ENCODE results near the gene INO80.

Gene INO80

GRCh38 chr15:41039121-41039520 lies 77.0 kb downstream of the INO80 start:
- Histone ChIP-seq H3K27me3 (ENCODE audit: control insufficient read depth, insufficient read depth, low read length) (no peaks in the 10 kb centered on the region), H3K4me1 (ENCODE audit: control insufficient read depth, low read depth, low read length) (no peaks in the 10 kb centered on the region), H3K27ac (ENCODE audit: low read length) (no peak overlapping the region), H3K36me3 (ENCODE audit: control insufficient read depth, low read depth, low read length) (peaks cover 52% of the 10 kb centered on the region), H3K9ac (ENCODE audit: low read length) (no peak overlapping the region), H3K9me3 (ENCODE audit: control insufficient read depth, low read depth, low read length) (no peaks in the 10 kb centered on the region), H3K4me3 (ENCODE audit: low read length) (no peak overlapping the region)

- peaks cover 32% of the 10 kb centered on the region for H3K36me3 ChIP-seq (ENCODE audit: control insufficient read depth, low read depth, low read length)
- H3K9me3 ChIP-seq (ENCODE audit: control insufficient read depth, low read depth, low read length) = no peaks in the 10 kb centered on the region
- H3K9ac ChIP-seq (ENCODE audit: low read length) = no peak overlapping the region
- no peaks in the 10 kb centered on the region for H3K27me3 ChIP-seq (ENCODE audit: control insufficient read depth, insufficient read depth, low read length)
- no peak overlapping the region for H3K27ac ChIP-seq (ENCODE audit: low read length)
- no peaks in the 10 kb centered on the region for H3K4me1 ChIP-seq (ENCODE audit: control insufficient read depth, low read depth, low read length)
- no peak overlapping the region for H3K4me3 ChIP-seq (ENCODE audit: low read length)
Observed at GRCh38 chr15:41032079-41032328, 84.1 kb downstream of the INO80 start.

GRCh38 chr15:41031232-41032078 lies 84.6 kb downstream of the INO80 start:
- H3K27ac ChIP-seq (ENCODE audit: low read length) = no peak overlapping the region
- no peaks in the 10 kb centered on the region for H3K9me3 ChIP-seq (ENCODE audit: control insufficient read depth, low read depth, low read length)
- no peaks in the 10 kb centered on the region for H3K27me3 ChIP-seq (ENCODE audit: control insufficient read depth, insufficient read depth, low read length)
- peaks cover 36% of the 10 kb centered on the region for H3K36me3 ChIP-seq (ENCODE audit: control insufficient read depth, low read depth, low read length)
- H3K4me3 ChIP-seq (ENCODE audit: low read length) = no peak overlapping the region
- H3K9ac ChIP-seq (ENCODE audit: low read length) = no peak overlapping the region
- no peaks in the 10 kb centered on the region for H3K4me1 ChIP-seq (ENCODE audit: control insufficient read depth, low read depth, low read length)

- Histone ChIP-seq H3K27me3 (ENCODE audit: control insufficient read depth, insufficient read depth, low read length) (no peaks in the 10 kb centered on the region), H3K9me3 (ENCODE audit: control insufficient read depth, low read depth, low read length) (no peaks in the 10 kb centered on the region), H3K27ac (ENCODE audit: low read length) (no peak overlapping the region), H3K4me1 (ENCODE audit: control insufficient read depth, low read depth, low read length) (no peaks in the 10 kb centered on the region), H3K9ac (ENCODE audit: low read length) (no peak overlapping the region), H3K36me3 (ENCODE audit: control insufficient read depth, low read depth, low read length) (peaks cover 29% of the 10 kb centered on the region), H3K4me3 (ENCODE audit: low read length) (no peak overlapping the region)
Observed at GRCh38 chr15:41028853-41029252, 87.2 kb downstream of the INO80 start.

GRCh38 chr15:41025393-41025792 lies 90.7 kb downstream of the INO80 start:
- no peaks in the 10 kb centered on the region for H3K27me3 ChIP-seq (ENCODE audit: control insufficient read depth, insufficient read depth, low read length)
- H3K36me3 ChIP-seq (ENCODE audit: control insufficient read depth, low read depth, low read length) = peaks cover 30% of the 10 kb centered on the region
- H3K27ac ChIP-seq (ENCODE audit: low read length) = no peak overlapping the region
- H3K4me1 ChIP-seq (ENCODE audit: control insufficient read depth, low read depth, low read length) = no peaks in the 10 kb centered on the region
- H3K4me3 ChIP-seq (ENCODE audit: low read length) = no peak overlapping the region
- no peaks in the 10 kb centered on the region for H3K9me3 ChIP-seq (ENCODE audit: control insufficient read depth, low read depth, low read length)
- H3K9ac ChIP-seq (ENCODE audit: low read length) = no peak overlapping the region

GRCh38 chr15:41024885-41025284 lies 91.2 kb downstream of the INO80 start:
- Histone ChIP-seq H3K4me3 (ENCODE audit: low read length) (no peak overlapping the region), H3K4me1 (ENCODE audit: control insufficient read depth, low read depth, low read length) (no peaks in the 10 kb centered on the region), H3K27me3 (ENCODE audit: control insufficient read depth, insufficient read depth, low read length) (no peaks in the 10 kb centered on the region), H3K27ac (ENCODE audit: low read length) (no peak overlapping the region), H3K9ac (ENCODE audit: low read length) (no peak overlapping the region), H3K9me3 (ENCODE audit: control insufficient read depth, low read depth, low read length) (no peaks in the 10 kb centered on the region), H3K36me3 (ENCODE audit: control insufficient read depth, low read depth, low read length) (peaks cover 34% of the 10 kb centered on the region)

GRCh38 chr15:41024131-41024530 lies 91.9 kb downstream of the INO80 start:
- no peaks in the 10 kb centered on the region for H3K27me3 ChIP-seq (ENCODE audit: control insufficient read depth, insufficient read depth, low read length)
- H3K9me3 ChIP-seq (ENCODE audit: control insufficient read depth, low read depth, low read length) = no peaks in the 10 kb centered on the region
- H3K4me1 ChIP-seq (ENCODE audit: control insufficient read depth, low read depth, low read length) = no peaks in the 10 kb centered on the region
- no peak overlapping the region for H3K27ac ChIP-seq (ENCODE audit: low read length)
- no peak overlapping the region for H3K4me3 ChIP-seq (ENCODE audit: low read length)
- peaks cover 32% of the 10 kb centered on the region for H3K36me3 ChIP-seq (ENCODE audit: control insufficient read depth, low read depth, low read length)
- H3K9ac ChIP-seq (ENCODE audit: low read length) = no peak overlapping the region

- no peak overlapping the region for H3K4me3 ChIP-seq (ENCODE audit: low read length)
- H3K9me3 ChIP-seq (ENCODE audit: control insufficient read depth, low read depth, low read length) = no peaks in the 10 kb centered on the region
- H3K27ac ChIP-seq (ENCODE audit: low read length) = no peak overlapping the region
- H3K4me1 ChIP-seq (ENCODE audit: control insufficient read depth, low read depth, low read length) = no peaks in the 10 kb centered on the region
- peaks cover 38% of the 10 kb centered on the region for H3K36me3 ChIP-seq (ENCODE audit: control insufficient read depth, low read depth, low read length)
- H3K27me3 ChIP-seq (ENCODE audit: control insufficient read depth, insufficient read depth, low read length) = no peaks in the 10 kb centered on the region
- no peak overlapping the region for H3K9ac ChIP-seq (ENCODE audit: low read length)
Observed at GRCh38 chr15:41022487-41023090, 93.5 kb downstream of the INO80 start.

GRCh38 chr15:41020829-41021228 lies 95.3 kb downstream of the INO80 start:
- Histone ChIP-seq H3K36me3 (ENCODE audit: control insufficient read depth, low read depth, low read length) (peaks cover 42% of the 10 kb centered on the region), H3K4me1 (ENCODE audit: control insufficient read depth, low read depth, low read length) (no peaks in the 10 kb centered on the region), H3K9ac (ENCODE audit: low read length) (no peak overlapping the region), H3K9me3 (ENCODE audit: control insufficient read depth, low read depth, low read length) (no peaks in the 10 kb centered on the region), H3K4me3 (ENCODE audit: low read length) (no peak overlapping the region), H3K27ac (ENCODE audit: low read length) (no peak overlapping the region), H3K27me3 (ENCODE audit: control insufficient read depth, insufficient read depth, low read length) (no peaks in the 10 kb centered on the region)

GRCh38 chr15:41020311-41020710 lies 95.8 kb downstream of the INO80 start:
- H3K9me3 ChIP-seq (ENCODE audit: control insufficient read depth, low read depth, low read length) = no peaks in the 10 kb centered on the region
- peaks cover 44% of the 10 kb centered on the region for H3K36me3 ChIP-seq (ENCODE audit: control insufficient read depth, low read depth, low read length)
- no peaks in the 10 kb centered on the region for H3K27me3 ChIP-seq (ENCODE audit: control insufficient read depth, insufficient read depth, low read length)
- H3K9ac ChIP-seq (ENCODE audit: low read length) = no peak overlapping the region
- H3K4me3 ChIP-seq (ENCODE audit: low read length) = no peak overlapping the region
- H3K4me1 ChIP-seq (ENCODE audit: control insufficient read depth, low read depth, low read length) = no peaks in the 10 kb centered on the region
- no peak overlapping the region for H3K27ac ChIP-seq (ENCODE audit: low read length)

GRCh38 chr15:41019174-41019573 lies 96.9 kb downstream of the INO80 start:
- Histone ChIP-seq H3K27ac (ENCODE audit: low read length) (no peak overlapping the region), H3K4me1 (ENCODE audit: control insufficient read depth, low read depth, low read length) (no peaks in the 10 kb centered on the region), H3K9ac (ENCODE audit: low read length) (no peak overlapping the region), H3K36me3 (ENCODE audit: control insufficient read depth, low read depth, low read length) (peaks cover 53% of the 10 kb centered on the region), H3K4me3 (ENCODE audit: low read length) (no peak overlapping the region), H3K27me3 (ENCODE audit: control insufficient read depth, insufficient read depth, low read length) (no peaks in the 10 kb centered on the region), H3K9me3 (ENCODE audit: control insufficient read depth, low read depth, low read length) (no peaks in the 10 kb centered on the region)

- no peak overlapping the region for H3K27ac ChIP-seq (ENCODE audit: low read length)
- H3K4me3 ChIP-seq (ENCODE audit: low read length) = no peak overlapping the region
- H3K36me3 ChIP-seq (ENCODE audit: control insufficient read depth, low read depth, low read length) = peaks cover 59% of the 10 kb centered on the region
- H3K9me3 ChIP-seq (ENCODE audit: control insufficient read depth, low read depth, low read length) = no peaks in the 10 kb centered on the region
- H3K4me1 ChIP-seq (ENCODE audit: control insufficient read depth, low read depth, low read length) = no peaks in the 10 kb centered on the region
- no peak overlapping the region for H3K9ac ChIP-seq (ENCODE audit: low read length)
- H3K27me3 ChIP-seq (ENCODE audit: control insufficient read depth, insufficient read depth, low read length) = no peaks in the 10 kb centered on the region
Observed at GRCh38 chr15:41018534-41018933, 97.5 kb downstream of the INO80 start.
